ENCODE data around the gene HRNR. TPM values are rescaled to one million over a fixed set of nuclear protein-coding genes. Genes with fewer than 3 reads are reported as not detected.
"Not testable (repeated sequence)": the region's sequence is repeated elsewhere in the genome, so short reads cannot be mapped to it uniquely, and the experiment has no call there.

HRNR gene
- not detected for total RNA-seq

DNA sequence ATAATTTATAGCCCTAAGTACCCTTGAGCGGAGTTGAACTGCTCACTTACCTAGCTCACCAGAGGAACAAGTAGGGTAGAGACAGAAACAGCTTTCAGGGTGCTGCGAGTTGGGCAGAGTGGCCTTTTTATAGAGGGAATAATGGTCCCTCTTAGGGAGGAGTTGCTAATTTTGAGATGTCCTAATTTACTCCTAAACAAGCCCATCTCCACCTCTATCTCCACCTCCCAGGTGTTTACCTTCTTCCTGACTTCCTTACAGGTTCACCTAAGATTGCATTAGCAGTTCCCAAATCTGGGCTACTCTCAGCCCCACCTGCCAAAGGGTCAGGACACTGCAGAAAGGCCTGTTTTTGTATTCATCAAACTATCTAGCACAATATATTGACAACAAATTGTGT, at the start of gene HRNR:
HRNR (minus strand) TSS at position 101 of the 400 bp plus-strand sequence. CDS start 940 bp downstream, outside the sequence.
- DNase-seq (ENCODE audit: low spot score in 2 of 2) (no peak), FAIRE-seq (no peak)

- DNase-seq (ENCODE audit: low spot score in 2 of 2); FAIRE-seq: not testable (repeated sequence)
Measured at GRCh38 chr1:152256394-152256793, 32.4 kb upstream of the HRNR start.

- FAIRE-seq, result no peak
- DNase-seq (ENCODE audit: low spot score in 2 of 2), result no peak
Measured at GRCh38 chr1:152252157-152252556, 28.2 kb upstream of the HRNR start.

DNA sequence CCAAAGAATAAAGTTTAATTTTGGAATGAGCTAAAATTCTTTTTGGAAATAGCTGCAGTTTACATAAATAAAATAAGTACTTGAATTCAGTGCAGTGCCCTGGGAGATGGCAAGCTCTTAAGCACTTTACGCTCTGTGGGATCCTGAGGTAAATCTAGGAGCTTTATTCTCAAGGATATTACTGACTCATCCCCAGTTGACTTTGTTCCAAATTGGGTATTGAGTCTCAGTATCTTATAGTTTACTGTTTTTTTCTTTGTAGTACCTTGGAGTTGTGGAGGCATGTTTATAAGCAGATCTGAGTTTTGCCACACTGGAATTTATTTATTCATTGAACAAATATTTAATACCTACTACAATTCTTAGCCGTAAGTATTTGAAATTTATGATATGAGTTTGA, 27.4 kb upstream of the HRNR start:
- FAIRE-seq (no peak), DNase-seq (ENCODE audit: low spot score in 2 of 2) (no peak)

- DNase-seq (ENCODE audit: low spot score in 2 of 2) (no peak), FAIRE-seq (no peak)
Measured at GRCh38 chr1:152247316-152247715, 23.3 kb upstream of the HRNR start.

DNA sequence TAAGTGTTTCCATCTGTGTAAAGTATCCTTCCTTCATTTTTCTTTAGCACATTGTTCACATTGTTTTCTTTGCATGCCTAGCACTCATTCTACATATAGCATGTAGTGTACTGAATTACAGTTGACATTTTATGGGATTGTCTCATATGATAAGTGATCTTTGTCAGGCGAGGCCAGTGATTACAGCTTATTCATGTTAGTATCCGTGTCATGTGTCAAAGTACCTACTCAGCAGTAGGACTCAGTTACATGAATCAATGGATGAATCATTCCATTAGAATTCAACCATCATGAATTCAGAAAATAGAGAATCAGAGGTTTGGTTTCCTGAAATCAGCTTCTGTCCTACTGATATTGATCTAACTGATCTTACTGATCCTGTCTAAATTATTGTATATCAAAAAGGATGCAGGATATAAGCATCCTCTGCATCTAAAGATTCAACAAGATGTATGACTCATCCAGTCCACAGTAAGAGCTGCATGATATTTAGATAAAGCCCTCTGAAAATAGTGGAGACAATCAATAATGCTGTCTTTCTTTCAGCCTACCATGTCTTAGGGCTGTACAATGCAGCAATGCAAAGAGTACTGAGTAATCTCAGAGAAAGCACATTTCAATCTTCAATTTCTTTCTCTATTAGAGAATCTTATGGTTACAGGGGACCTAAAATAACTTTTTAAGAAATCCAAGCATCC, 20.7 kb upstream of the HRNR start:
- FAIRE-seq (no peak), DNase-seq (ENCODE audit: low spot score in 2 of 2) (no peak)

DNA sequence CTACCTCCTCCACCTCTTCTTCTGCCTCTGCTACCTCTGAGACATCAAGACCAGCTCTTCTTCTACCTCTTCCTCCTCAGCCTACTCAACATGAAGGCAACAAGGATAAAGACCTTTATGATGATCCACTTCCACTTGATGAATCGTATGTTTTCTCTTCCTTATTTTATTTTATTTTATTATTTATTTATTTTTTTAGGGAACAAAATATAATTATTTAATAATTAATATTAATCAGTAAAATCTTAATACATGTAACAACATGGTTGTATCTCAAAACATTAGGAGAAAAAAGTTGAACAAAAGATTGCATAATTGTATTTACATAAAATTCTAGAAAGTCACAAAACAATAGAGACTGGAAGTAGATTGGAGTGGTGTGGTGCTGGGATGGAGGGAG, 13.1 kb upstream of the HRNR start:
- DNase-seq (ENCODE audit: low spot score in 2 of 2) (no peak), FAIRE-seq (peak; percentile 74)

- no peak for DNase-seq (ENCODE audit: low spot score in 2 of 2)
- no peak for FAIRE-seq
Measured at GRCh38 chr1:152228831-152229230, 4.8 kb upstream of the HRNR start.

- FAIRE-seq (no peak), DNase-seq (ENCODE audit: low spot score in 2 of 2) (peak in 1 of 2 donors; percentile 13)
Measured at GRCh38 chr1:152227310-152227928, 3.4 kb upstream of the HRNR start.

DNA sequence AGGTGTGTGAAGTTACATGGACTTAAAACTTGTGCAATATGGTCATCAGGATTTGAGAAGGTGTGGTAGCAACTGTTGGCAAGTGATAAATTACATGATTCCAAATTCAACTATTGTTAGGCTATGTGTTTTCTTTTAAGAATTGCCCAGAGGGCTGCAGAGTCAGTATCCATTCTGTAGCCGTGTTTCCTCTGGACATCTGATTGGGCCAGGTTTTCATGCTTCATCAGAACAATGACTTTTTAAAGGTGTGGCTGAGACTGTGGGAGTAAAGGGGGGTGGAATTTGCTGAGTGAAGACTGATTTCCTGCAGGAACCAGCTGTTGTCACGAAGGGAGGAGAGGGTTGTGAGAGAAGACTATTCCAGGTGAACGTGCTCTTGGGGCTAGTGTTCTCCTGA, 1.7 kb upstream of the HRNR start:
- FAIRE-seq, result no peak
- no peak for DNase-seq (ENCODE audit: low spot score in 2 of 2)

DNA sequence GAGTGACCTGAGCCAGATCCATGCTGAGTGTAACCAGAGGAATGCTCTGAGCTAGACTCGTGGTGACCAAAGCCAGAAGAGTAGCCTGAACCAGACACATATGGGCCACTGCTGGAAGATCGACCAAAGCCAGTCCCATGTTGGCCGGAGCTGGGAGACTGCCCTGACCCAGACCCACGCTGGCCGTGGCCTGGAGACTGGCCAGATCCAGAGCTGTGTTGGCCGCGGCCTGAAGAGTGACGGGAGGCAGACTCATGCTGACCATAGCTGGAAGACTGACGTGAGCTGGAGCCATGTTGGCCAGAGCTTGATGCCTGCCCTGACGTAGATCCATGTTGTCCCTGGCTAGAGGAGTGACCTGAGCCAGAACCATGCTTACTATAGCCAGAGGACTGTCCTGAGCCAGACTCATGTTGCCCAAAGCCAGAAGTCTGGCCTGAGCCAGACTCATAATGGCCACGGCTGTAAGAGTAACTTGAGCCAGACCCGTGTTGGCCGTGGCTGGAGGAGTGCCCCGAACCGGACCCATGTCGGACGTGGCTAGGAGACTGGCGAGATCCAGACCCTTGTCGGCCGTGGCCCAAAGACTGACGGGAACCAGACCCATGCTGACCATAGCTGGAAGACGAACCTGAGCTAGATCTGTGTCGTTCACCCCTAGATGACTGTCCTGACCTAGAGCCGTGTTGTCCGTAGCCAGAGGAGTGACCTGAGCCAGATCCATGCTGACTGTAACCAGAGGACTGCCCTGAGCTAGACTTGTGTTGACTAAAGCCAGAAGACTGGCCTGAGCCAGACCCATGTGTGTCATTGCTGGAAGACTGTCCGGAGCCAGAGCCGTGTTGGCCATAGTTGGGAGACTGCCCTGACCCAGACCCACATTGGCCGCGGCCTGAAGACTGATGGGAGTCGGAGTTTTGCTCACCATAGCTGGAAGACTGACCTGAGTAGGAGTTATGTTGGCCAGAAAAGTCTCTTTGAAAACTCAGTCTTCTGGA, 3.5 kb downstream of the HRNR start:
- FAIRE-seq (no peak), DNase-seq (ENCODE audit: low spot score in 2 of 2) (no peak)

- not testable (repeated sequence) for FAIRE-seq; DNase-seq (ENCODE audit: low spot score in 2 of 2)
Measured at GRCh38 chr1:152219438-152219837, 4.6 kb downstream of the HRNR start.

GRCh38 chr1:152218762-152219436, 5.1 kb downstream of the HRNR start:
- FAIRE-seq, result no peak

DNA sequence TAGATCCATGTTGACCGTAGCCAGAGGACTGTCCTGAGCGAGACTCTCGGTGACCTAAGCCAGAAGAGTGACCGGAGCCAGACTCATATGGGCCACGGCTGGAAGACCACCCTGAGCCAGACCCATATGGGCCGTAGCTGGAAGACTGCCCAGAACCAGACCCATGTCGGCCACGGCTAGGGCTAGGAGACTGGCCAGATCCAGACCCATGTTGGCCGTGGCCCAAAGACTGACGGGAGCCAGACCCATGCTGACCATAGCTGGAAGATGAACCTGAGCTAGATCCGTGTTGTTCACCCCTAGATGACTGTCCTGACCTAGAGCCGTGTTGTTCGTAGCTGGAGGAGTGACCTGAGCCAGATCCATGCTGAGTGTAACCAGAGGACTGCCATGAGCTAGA, 8.4 kb downstream of the HRNR start:
- DNase-seq (ENCODE audit: low spot score in 2 of 2); FAIRE-seq: not testable (repeated sequence)

More at GRCh38 chr1:152218762-152219436, 5.1 kb downstream of the HRNR start:
- no peak for DNase-seq (ENCODE audit: low spot score in 2 of 2)

DNA sequence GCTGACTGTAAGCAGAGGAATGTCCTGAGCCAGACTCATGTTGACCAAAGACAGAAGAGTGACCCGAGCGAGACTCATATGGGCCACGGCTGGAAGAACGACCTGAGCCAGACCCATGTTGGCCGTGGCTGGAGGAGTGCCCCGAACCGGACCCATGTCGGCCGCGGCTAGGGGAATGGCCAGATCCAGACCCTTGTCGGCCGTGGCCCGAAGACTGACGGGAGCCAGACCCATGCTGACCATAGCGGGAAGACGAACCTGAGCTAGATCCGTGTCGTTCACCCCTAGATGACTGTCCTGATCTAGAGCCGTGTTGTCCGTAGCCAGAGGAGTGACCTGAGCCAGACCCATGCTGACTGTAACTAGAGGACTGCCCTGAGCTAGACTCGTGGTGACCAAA, 9.1 kb downstream of the HRNR start:
- DNase-seq (ENCODE audit: low spot score in 2 of 2); FAIRE-seq: not testable (repeated sequence)

GRCh38 chr1:152198982-152199381, 25.0 kb downstream of the HRNR start:
- FAIRE-seq (no peak), DNase-seq (ENCODE audit: low spot score in 2 of 2) (no peak)

- FAIRE-seq, result no peak
Measured at GRCh38 chr1:152197361-152197941, 26.5 kb downstream of the HRNR start.

DNA sequence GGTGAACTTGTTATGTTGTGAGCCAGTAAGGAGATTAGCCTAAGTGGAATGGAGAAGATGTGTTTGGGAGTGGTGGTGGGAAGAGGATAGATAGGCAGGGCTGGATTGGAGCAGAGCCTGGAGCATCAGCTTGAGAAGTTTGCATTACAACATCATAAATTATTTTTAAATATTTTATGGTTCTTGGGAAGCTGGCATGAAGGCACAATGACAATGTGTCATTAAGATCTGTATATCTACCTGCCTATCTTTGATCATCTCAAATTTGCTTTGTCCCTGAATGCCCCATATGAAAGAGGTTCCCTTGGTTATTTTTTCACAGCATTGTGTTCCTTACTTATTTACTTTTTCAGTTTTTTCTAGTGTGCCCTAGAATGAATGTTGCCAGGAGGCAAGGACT, 32.3 kb downstream of the HRNR start:
- no peak for FAIRE-seq

More at GRCh38 chr1:152197361-152197941, 26.5 kb downstream of the HRNR start:
- no peak for DNase-seq (ENCODE audit: low spot score in 2 of 2)

DNA sequence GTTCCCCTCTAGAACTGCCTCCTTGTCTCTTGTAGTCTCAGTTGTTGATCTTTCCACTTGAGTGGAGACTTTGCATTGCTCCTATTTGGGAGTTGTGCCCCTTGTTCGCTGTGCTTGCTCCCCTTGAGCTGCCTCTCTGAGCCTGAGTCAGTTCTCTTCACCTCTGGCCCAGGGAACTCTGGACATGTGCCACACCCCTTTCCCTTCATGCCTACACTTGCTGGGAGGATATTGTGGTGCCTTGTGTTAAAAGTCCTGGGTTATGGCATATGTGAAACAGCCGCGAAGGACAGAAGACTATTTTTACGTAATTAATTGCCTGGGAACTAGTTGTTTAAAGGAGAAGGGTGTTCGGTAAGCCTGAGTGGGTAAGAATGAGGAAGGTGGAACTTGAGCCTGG, 32.7 kb downstream of the HRNR start:
- no peak for DNase-seq (ENCODE audit: low spot score in 2 of 2)
- no peak for FAIRE-seq

More for the DNA sequence above, 32.3 kb downstream of the HRNR start:
- DNase-seq (ENCODE audit: low spot score in 2 of 2), result no peak

DNA sequence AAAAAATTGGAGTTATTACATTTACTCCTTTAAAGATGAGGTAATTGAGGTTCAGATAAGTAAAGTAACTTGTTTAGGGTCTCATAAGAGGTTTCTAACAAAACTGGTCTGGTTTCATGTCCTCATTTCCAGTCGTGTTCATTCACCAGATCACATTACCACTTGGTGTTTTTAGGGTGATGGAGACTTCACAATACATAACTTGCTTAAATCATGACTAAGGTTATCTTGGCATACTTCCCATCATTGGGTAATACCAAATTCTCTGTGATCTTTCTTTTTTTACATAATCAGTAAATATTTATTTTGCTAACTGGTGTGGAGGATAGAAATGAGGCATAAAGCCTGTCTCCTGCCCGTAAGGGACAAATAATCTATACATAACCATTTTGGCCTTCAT, 33.4 kb downstream of the HRNR start:
- FAIRE-seq, result no peak
- no peak for DNase-seq (ENCODE audit: low spot score in 2 of 2)

Measured in frontal cortex (tissue), 4 donors.